A549 (cell line): ENCODE data around the gene GAK.

ENCODE experiments used
- ELK1 ChIP-seq: fragments of 150-350 bp; IDR thresholded peaks from 2 replicates; pipeline ENCODE4 v1.6.1; 2014; ENCODE audit warnings: low read depth, mild to moderate bottlenecking, low read length
- HOXA7 ChIP-seq: fragments of 250-450 bp; sonication (Bioruptor Pico); IDR thresholded peaks from 2 replicates; pipeline ENCODE4 v1.5.0; 2020; ENCODE audit warnings: mild to moderate bottlenecking, moderate library complexity
- MAFK ChIP-seq: fragments of 450-650 bp; IDR thresholded peaks from 2 replicates; pipeline ENCODE4 v1.6.1; 2014; ENCODE audit not compliant: partially characterized antibody
- POLR2AphosphoS2 ChIP-seq: conservative IDR thresholded peaks from 2 replicates; pipeline ENCODE4 v1.6.1; 2012; ENCODE audit warnings: low read length, improper control_type of control experiment, inconsistent platforms
- RAD21 ChIP-seq, 2 experiments: fragments of >200 bp in 1 of 2; sonication (Bioruptor Twin) in 1 of 2; formaldehyde crosslinking in 1 of 2; IDR thresholded peaks in 1 of 2; conservative IDR thresholded peaks in 1 of 2; 2 replicates in 1 of 2; 3 replicates in 1 of 2; pipeline ENCODE4 v1.6.1; 2012 to 2018; ENCODE audit warnings: inconsistent platforms in 1 of 2
- RCOR1 ChIP-seq: fragments of 150-350 bp; IDR thresholded peaks from 2 replicates; pipeline ENCODE4 v1.6.1; 2014; ENCODE audit warnings: antibody characterized with exemption, low read length, low read depth
- SMC3 ChIP-seq: fragments of >200 bp; sonication (Bioruptor Twin); formaldehyde crosslinking; IDR thresholded peaks from 3 replicates; pipeline ENCODE4 v1.6.1; 2018; ENCODE audit warnings: inconsistent platforms
- USF2 ChIP-seq: fragments of 450-650 bp; IDR thresholded peaks from 2 replicates; pipeline ENCODE4 v1.6.1; 2014; ENCODE audit warnings: antibody characterized with exemption
- TF ChIP-seq, protein P1 (sequence below): fragments of >200 bp; sonication (Bioruptor Twin); formaldehyde crosslinking; IDR thresholded peaks from 3 replicates; pipeline ENCODE4 v1.5.1; 2016
- TF ChIP-seq, protein P2 (sequence below): IDR thresholded peaks from 2 replicates; pipeline ENCODE4 v1.6.1; 2012

- TF ChIP-seq MAFK = no peak
- TF ChIP-seq, protein P1, sequence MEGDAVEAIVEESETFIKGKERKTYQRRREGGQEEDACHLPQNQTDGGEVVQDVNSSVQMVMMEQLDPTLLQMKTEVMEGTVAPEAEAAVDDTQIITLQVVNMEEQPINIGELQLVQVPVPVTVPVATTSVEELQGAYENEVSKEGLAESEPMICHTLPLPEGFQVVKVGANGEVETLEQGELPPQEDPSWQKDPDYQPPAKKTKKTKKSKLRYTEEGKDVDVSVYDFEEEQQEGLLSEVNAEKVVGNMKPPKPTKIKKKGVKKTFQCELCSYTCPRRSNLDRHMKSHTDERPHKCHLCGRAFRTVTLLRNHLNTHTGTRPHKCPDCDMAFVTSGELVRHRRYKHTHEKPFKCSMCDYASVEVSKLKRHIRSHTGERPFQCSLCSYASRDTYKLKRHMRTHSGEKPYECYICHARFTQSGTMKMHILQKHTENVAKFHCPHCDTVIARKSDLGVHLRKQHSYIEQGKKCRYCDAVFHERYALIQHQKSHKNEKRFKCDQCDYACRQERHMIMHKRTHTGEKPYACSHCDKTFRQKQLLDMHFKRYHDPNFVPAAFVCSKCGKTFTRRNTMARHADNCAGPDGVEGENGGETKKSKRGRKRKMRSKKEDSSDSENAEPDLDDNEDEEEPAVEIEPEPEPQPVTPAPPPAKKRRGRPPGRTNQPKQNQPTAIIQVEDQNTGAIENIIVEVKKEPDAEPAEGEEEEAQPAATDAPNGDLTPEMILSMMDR = no peak
- TF ChIP-seq HOXA7 = no peak
- TF ChIP-seq, protein P2, sequence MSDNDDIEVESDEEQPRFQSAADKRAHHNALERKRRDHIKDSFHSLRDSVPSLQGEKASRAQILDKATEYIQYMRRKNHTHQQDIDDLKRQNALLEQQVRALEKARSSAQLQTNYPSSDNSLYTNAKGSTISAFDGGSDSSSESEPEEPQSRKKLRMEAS = no peak
- TF ChIP-seq USF2 = no peak
- no peak for TF ChIP-seq RCOR1
- TF ChIP-seq SMC3 = no peak
- no peak for TF ChIP-seq RAD21 (conservative IDR thresholded peaks at IDR 0.05 in 1 of 2, IDR thresholded peaks at IDR 0.05 in 1 of 2)
- no peak for TF ChIP-seq POLR2AphosphoS2
- TF ChIP-seq ELK1 = no peak
Observed at GRCh38 chr4:865572-865971, 66.5 kb downstream of the GAK start.
